HG03354 (cell line): ENCODE results near the gene OR6C75.
A peak's percentile ranks its signal among the peaks of the same experiment; 100 is the strongest.
"Not testable (repeated sequence)": the region's sequence is repeated elsewhere in the genome, so short reads cannot be mapped to it uniquely, and the experiment has no call there.

ENCODE experiments used
- ATAC-seq: cut with Tn5 transposase; IDR thresholded peaks from one replicate; pipeline ENCODE4 v1.9.1; 2021; ENCODE audit warnings: mild to moderate bottlenecking; ENCODE audit not compliant: unreplicated experiment, poor library complexity, severe bottlenecking

Gene OR6C75

DNA sequence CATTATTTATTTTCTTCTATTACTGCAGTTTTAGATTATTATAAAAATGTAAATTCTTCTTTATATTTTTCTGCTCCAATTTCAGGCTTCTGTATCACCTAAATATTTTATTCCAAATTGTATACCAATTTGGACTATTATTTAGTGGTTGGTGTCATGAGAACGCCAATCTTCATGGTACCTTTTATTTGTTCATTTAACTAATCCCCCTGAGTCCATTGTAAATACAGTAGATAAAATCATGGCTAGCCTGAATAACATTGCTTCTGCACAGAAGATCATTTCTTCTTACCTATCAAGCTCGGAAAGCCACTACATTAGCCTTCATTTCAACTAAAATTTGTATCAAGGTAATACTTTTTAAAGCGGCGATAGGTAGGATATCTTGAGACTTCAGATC lies at the start of gene OR6C75:
OR6C75 (plus strand) TSS at position 301 of the 400 bp plus-strand sequence. CDS start 2,136 bp downstream, outside the sequence.
- no peak for ATAC-seq

DNA sequence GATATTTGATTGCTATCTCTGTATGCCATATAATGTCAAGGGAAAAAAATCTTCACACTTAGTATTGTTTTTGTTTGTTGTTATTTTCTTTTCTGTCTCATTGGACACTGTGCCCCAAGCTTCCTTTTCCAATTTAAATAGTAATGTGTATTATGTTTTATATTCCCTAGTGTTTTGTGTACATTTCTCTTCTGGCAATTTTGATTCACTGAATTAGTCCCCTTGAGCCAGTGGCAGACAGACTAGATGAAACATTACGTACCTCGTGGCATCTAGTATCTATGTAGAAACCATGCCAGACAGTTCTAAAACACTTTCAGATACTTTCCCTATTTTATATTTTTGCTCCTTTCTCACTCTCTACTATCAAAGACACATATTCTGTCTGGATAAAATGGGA lies 48.7 kb upstream of the OR6C75 start, which contains the start of gene OR6C1:
OR6C1 (plus strand) TSS at position 301 of the 400 bp plus-strand sequence. CDS start 6,257 bp downstream, outside the sequence.
- no peak for ATAC-seq

DNA sequence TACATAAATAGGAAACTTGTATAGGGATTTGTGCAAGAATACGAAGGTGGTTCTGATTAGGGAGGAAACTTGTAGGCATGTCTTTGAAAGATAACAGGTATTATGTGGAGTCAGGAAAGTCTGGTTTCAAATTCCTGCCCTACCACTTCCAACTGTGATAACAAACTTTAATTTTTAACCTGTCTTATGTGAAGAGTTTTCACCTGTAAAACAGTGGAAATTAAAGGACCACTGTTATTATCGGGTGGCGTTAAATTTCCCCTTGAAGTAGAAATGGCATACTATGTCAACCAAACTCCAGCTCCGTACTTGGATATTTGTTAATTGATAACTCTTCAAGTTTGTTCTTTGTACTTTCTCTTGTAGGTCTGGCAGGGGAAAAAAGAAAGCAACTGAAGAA lies 42.6 kb upstream of the OR6C75 start:
- ATAC-seq, result no peak

DNA sequence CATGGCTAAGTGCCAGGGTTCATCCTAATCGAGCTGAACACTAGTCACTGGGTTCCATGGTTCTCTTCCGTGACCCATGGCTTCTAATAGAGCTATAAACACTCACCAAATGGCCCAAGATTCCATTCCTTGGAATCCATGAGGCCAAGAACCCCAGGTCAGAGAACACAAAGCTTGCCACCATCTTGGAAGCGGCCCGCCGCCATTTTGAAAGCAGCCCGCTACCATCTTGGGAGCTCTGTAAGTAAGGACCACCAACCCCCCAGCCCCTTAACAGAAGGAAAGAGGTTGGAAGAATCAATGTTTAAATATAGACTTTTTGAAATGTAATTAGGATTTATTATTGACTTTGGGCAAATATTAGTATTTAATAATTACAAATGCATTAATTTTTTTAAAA lies 37.0 kb upstream of the OR6C75 start:
- ATAC-seq, result not testable (repeated sequence)

DNA sequence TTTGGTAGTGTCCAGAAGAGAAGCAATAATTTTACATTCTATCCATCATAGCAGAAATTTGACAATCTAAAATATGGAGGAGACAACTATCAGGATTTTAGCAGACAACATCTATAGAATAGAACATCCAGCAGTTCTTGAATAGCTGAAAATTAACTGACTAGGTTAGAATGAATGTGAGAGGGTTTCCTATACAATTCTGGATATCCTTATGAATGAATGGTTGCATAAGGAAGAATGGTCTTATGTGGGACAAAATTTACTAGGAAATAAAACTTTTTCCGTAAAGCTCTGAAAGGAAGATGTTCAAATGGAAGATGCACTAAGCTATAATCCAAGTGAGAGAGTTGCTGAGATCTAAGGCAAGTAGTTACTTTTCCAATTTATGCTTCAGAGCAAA lies 32.3 kb upstream of the OR6C75 start, which contains the start of gene OR6C3:
OR6C3 (plus strand) TSS at position 301 of the 400 bp plus-strand sequence. CDS start 955 bp downstream, outside the sequence.
- no peak for ATAC-seq

DNA sequence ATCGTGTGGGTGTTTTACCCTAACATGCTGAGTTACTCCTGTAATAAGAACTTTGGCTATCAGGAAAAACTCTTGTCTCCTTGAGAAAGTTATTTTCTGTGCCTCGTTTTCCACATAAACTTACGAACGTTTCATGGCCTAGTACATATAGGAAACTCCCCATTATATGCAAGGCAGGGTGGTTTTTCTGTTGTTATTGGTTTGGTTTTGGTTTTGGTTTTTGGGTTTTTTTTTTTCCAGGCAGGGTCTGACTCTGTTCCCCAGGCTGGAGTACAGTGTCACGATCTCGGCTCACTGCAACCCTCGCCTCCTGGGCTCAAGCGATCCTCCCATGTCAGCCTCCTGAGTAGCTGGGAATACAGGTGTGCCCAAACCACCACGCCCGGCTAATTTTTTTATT lies 26.8 kb upstream of the OR6C75 start:
- no peak for ATAC-seq

DNA sequence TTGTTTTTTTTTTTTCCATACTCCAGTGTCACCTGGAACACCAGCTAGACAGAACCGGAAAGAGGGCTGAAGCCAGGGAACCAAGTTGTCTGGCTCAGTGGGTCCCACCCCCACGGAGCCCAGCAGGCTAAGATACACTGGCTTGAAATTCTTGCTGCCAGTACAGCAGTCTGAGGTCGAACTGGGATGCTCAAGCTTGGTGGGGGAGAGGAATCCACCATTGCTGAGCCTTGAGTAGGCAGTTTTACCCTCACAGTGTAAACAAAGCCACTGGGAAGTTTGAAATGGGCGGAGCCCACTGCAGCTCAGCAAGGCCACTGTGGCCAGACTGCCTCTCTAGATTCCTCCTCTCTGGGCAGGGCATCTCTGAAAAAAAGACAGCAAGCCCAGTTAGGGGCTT lies 7.4 kb upstream of the OR6C75 start:
- not testable (repeated sequence) for ATAC-seq

DNA sequence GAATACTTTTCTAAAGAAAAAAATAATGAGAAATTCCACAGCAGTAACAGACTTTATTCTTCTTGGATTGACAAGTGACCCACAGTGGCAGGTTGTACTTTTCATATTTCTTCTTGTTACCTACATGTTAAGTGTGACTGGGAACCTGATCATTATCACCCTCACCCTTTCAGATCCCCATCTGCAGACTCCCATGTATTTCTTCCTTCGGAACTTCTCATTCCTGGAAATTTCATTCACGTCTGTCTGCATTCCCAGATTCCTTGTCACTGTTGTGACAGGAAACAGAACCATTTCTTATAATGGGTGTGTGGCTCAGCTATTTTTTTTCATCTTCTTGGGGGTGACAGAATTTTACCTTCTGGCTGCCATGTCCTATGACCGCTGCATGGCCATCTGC lies 2.3 kb downstream of the OR6C75 start:
- ATAC-seq, result no peak

DNA sequence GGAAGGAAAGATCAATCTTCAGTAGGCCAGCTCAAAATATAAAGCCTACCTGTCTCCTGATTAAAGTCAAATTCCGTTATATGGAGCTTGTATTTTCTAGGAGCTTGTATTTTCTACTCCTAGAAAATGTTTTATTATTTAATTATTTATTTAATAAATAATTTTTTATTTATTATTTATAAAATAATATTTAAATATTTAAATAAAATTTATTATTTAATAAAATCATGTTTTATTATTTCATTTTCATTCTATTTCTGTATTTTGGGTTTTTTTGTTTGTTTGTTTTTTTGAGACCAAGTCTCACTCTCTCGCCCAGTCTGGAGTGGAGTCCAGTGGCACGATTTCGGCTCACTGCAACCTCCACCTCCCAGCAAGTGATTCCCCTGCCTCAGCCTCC lies 9.7 kb downstream of the OR6C75 start:
- ATAC-seq, result no peak

DNA sequence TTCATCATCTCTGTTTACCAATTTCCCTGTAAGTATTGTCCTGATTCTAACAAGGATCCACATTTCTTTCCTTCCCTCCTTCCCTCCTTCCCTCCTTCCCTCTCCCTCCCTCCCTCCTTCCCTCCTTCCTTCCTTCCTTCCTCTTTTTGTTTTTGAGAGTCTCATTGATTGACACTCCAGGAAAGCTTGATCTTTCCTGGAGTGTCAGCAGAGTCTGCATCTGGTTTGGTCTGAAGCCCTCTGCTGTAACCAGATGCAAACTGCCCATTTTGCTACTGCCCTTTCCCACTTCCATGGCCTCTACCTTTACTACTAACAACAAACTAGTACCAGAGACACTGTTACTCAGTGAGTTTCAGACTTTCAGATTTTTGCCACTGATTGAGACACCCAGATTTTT lies 23.1 kb downstream of the OR6C75 start:
- ATAC-seq, result no peak

DNA sequence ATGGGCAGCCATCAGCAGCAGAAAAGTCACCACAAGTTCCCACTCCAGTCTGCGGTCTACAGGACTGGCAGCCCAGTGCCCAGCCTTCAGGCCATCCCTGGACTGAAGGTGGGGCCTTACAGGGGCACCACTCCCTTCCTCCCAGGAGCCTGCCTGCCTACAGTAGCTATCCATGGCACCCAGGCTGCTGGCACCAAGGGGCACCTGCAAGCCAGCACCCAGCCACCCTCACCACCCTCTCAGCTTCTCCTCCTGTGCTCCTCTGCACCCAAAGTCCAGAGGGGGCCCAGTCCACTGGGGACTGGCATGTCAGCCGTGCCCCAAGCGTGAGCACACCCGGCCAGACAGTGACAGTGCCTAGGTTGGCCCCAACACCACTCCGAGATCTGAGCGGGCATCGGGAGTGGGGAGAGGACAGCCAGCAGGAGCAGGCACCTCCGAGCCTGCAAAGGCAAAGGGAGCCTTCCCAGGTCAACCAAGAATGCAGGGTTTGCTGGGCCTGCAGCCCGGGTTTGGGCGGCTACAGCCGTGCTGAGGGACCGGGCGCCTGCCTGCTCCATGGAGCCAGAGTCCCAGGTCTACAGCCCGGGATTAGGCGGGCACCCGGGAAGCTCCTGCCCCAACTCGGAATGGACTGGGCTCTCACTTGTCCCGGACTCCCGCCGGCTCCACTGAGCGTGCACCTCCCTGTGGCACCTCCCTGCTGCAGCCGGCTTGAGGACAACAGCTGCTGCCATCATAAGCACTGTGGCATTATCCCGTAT lies 29.4 kb downstream of the OR6C75 start:
- ATAC-seq, result no peak

DNA sequence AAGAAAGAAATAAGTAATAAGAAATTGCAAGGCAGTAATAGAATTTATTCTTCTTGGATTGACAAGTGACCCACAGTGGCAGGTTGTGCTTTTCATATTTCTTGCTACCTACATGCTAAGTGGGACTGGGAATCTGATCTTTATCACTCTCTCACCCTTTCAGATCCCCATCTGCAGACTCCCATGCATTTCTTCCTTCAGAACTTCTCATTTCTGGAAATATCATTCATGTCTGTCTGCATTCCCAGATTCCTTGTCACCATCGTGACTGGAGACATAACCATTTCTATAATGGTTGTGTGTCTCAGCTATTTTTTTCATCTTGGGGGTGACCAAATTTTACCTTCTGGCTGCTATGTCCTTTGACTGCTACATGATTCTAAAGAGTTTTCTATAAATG lies 33.6 kb downstream of the OR6C75 start:
- no peak for ATAC-seq

DNA sequence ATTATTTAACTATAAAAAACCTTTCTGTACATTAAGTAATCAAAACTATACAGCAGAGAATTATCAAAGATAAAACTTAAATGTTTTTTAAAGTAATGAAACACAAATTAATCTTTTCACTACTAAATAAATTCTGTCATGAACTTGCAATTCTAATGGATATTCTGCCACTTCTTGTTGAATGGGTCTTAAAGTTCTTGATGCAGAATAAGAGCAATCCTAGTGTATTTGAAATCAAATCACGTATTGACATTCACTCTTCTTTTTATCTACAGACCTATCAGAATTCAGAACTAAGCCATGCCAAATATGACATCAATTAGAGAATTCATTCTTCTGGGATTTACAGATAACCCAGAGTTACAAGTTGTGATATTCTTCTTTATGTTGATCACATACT lies 37.5 kb downstream of the OR6C75 start, which contains the start of gene OR6C65:
OR6C65 (plus strand) TSS at position 301 of the 400 bp plus-strand sequence; CDS start at position 301, 0 bp downstream.
- no peak for ATAC-seq

DNA sequence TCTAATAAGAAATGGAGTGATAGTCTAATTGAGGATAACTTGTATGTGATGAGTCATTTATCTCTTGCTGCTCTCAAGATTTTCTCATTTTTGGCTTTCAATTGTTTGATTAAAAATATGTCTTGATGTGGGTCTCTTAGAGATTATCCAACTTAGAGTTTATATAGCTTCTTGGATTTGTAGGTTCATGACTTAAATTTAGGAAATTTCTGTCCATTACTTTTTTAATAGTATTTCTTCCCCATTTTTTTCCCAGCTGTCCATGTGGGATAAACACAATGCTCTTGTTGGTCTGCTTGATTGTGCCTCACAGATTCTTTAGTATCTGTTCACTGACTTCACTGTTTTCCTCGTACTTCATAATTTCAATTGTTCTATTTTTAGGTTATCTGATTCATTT lies 45.1 kb downstream of the OR6C75 start:
- ATAC-seq, result no peak

DNA sequence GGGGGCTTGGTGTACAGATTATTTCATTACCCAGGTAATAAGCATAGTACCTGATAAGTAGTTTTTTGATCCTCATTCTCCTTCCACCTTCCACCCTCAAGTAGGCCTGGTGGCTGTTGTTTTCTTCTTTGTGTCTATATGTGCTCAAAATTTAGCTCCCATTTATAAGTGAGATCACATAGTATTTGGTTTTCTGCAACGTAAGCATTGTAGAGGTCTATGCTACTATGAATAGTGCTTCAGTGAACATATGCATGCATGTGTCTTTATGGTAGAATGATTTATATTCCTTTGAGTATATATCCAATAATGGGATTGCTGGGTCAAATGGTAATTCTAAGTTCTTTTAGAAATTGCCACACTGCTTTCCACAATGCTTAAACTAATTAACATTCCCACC lies 46.4 kb downstream of the OR6C75 start:
- ATAC-seq, result not testable (repeated sequence)

DNA sequence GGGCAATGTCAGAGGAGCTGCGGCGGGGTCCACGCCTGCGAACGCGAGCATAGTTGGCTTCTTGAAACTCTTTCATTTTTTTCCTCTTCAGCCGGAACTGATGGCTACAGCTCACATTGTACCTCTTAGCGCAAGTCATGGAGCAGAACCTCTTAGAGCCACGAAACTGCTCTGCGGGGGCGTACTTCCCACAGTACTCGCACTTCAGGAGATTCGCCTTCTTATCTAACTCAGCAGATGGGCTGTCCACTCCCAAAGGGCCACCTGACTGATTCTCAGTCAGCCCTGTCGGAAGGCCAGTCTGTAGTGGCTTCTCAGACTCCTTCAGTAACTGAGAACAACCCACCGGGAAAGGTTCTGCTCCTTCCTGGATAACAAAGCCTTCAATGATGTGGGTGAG lies 49.4 kb downstream of the OR6C75 start:
- ATAC-seq, result not testable (repeated sequence)

DNA sequence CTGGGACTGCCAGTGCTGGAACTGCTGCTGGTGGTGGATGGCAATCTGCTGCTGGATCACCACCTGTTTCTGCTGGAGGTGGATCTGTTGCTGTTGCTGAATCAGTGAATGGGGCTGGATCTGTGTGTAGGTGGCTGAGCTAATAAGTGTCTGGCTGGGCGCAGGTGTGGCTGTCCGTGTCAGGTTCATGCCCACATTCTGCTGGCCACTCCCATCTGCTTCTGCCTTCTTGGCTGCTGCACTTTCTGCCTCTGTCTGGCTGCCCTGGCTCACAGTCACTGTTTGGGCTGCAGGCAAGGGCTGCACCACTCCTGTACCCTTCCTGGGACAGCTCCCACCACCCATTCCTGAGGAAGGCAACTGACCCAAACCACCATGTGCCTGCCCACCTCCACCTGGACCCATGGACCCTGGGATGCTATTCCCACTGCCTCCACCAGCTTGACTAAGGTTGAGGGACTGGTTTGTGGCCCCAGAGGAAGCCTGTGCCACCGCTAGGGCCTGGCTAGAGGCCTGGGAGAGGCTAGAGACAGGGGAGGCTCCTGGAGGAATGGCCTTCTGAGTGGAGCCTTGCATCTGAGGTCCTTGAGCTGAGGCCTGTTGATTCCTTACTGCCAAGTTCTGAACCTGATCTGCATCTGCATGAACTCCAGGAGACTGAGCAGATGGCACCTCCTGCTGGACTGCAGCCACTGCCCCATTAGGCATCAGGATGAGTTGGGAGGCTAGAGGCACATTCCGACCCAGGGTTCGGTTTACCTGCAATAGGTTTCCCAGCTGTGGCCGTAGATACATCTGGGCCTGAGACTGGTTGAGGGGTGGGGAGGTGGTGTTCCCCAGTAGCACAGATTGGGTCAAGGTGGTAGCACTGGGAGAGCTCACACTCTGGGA lies 51.0 kb downstream of the OR6C75 start:
- not testable (repeated sequence) for ATAC-seq

DNA sequence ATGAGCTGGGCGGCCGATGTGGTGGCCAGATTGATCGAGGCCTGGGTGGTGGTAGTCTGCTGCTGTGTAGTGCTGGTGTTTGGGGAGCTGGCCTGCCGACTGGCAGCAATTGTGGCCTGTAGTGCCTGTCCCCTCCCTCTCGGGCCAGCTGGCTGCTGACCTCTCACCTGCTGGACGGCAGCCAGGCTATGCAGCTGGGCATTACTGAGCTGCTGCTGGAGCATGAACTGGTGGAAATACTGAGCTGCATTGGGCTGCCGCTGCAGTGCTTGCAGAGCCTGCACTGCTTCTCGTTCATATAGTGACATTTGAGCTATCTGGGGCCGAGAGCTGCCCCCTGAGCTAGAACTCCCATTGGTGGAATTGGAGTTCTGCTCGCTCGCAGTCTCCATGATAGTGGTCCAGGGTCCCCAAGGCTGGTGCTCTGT lies 51.6 kb downstream of the OR6C75 start:
- ATAC-seq, result peak; percentile 10

DNA sequence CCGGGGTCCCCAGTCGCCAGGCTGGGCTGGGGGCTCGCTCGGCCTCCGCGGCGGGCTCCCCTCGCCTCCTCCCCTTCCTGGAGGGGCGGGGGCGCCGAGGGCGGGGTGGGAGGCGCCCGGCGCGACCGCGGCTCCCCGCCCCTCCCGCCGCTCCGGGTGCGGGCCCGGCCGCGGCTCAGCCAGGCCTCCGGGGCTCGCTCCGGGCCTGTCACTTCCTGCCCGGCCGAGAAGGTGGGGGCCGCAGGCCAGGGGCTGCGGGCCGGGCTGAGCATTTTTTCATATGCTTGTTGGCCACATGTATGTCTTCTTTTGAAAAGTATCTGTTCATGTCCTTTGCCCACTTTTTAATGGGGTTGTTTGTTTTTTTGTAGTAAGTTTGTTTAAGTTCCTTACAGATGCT lies 52.1 kb downstream of the OR6C75 start:
- peak; percentile 63 for ATAC-seq

DNA sequence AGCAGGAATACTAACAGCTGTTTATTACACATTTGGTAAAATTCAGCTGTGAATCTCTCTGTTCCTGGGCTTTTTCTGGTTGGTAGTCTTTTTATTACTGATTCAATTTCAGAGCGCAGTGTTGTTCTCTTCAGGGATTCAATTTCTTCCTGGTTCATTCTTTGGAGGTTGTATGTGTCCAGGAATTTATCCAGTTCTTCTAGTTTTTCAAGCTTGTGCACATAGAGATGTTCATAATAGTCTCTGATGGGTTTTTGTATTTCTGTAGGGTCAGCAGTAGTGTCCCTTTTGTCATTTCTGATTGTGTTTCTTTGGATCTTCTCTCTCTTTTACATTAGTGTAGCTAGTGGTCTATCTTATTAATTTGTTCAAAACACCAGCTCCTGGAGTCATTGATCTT lies 54.2 kb downstream of the OR6C75 start:
- ATAC-seq, result no peak
